WERI-Rb-1 (cell line): ENCODE results near the gene AATK.
A peak's percentile ranks its signal among the peaks of the same experiment; 100 is the strongest.

Experiments used
- DNase-seq: peaks from one replicate; pipeline ENCODE4 v3.0.0-alpha.2; 2020
- H3K27ac ChIP-seq: fragments of 250-450 bp; sonication (Bioruptor Pico); 2 replicates; pipeline ENCODE4 v1.5.1; 2020; ENCODE audit warnings: mild to moderate bottlenecking, moderate library complexity
- H3K27me3 ChIP-seq: fragments of 250-450 bp; sonication (Bioruptor Pico); 2 replicates; pipeline ENCODE4 v1.5.1; 2021; ENCODE audit warnings: mild to moderate bottlenecking, low read depth, moderate library complexity; ENCODE audit not compliant: insufficient read depth, severe bottlenecking
- H3K36me3 ChIP-seq: fragments of 250-450 bp; sonication (Bioruptor Pico); 2 replicates; pipeline ENCODE4 v1.5.1; 2020; ENCODE audit warnings: mild to moderate bottlenecking, moderate library complexity
- H3K4me3 ChIP-seq: 2 replicates; pipeline ENCODE4 v1.5.1; 2011; ENCODE audit warnings: low read depth, mild to moderate bottlenecking, control low read depth, low read length
- H3K9me3 ChIP-seq: fragments of 250-450 bp; sonication (Bioruptor Pico); 2 replicates; pipeline ENCODE4 v1.5.1; 2021; ENCODE audit warnings: mild to moderate bottlenecking, moderate library complexity; ENCODE audit not compliant: severe bottlenecking
- CTCF ChIP-seq: IDR thresholded peaks from 2 replicates; pipeline ENCODE4 v1.5.1; 2011; ENCODE audit warnings: low read depth, mild to moderate bottlenecking, control low read depth, inconsistent platforms, low read length

The AATK gene

DNA sequence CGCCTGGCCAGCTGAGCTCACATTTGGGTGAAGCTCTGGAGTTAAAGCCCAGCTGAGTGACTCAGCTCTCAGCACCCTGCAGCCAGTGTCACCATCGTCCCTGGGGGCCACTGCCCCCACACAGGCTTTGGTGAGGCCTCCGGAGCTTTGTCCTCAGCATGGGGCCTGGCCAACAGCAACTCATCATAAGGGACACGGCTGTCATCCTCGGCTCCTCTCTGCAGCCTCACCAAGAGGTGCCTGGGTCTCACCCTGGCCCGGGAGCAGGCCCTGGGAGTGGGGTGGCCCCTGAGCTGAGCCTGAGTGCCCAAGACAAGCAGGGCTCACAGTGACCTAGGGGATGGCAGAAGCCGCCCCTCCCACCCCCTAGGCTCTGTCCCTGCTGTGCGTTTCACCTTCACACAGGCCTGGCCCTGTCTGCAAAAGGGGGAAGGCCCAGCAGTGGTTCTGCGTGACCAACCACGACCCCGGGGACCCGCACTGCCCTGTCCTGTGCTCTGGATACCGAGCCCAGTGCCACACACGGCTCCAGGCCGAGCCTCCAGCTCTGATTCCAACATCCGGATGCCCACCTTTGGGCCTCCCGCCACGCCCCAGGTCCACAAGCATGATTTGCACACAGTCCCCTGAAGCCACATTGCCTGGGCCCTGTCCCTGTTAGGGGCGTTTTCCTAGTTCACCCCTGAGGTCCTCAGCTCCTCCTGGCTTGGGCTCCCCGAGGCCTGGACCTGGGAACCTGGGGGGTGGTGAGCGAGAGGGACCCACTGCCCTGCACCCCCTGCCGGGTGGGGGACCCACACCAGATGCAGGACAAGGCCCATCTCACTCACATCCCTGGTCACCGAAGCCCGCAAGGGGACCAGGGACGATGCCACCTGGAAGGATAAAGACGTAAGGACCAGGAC lies 21.8 kb upstream of the AATK start:
- Histone ChIP-seq H3K27ac (peak overlapping the region; percentile 1; the same call in 1 of the 2 replicates), H3K36me3 (peaks cover 56% of the 10 kb centered on the region), H3K4me3 (no peak overlapping the region), H3K9me3 (peaks cover 5% of the 10 kb centered on the region), H3K27me3 (no peaks in the 10 kb centered on the region)
- no peak for TF ChIP-seq CTCF
- DNase-seq, result no peak

DNA sequence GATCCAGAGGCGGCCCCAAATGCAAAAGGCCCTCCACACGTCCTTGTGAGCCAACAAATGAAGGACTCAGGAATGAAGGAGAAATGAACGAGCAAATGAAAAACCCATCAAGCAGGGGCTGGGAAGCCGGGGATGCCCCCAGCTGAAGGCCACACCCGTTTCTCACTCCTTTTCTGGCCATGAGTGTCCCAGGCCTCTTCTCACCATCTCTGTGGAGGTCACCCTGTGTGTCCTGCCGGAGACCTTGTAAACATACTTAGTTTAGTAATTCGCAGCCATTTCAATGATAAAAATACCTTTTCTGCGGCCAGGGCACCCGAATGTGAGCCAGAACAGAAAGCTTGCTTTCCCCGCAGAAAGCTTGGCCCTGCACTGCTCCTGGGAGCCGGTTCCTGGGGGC lies 21.1 kb upstream of the AATK start:
- TF ChIP-seq CTCF, result no peak
- DNase-seq, result no peak
- Histone ChIP-seq H3K9me3 (peaks cover 5% of the 10 kb centered on the region), H3K27ac (peak overlapping the region; percentile 1; the same call in 1 of the 2 replicates), H3K4me3 (no peak overlapping the region), H3K36me3 (peaks cover 51% of the 10 kb centered on the region), H3K27me3 (no peaks in the 10 kb centered on the region)

- TF ChIP-seq CTCF, result no peak
- peaks cover 5% of the 10 kb centered on the region for H3K9me3 ChIP-seq
- no peak for DNase-seq
- H3K36me3 ChIP-seq, result peaks cover 42% of the 10 kb centered on the region
- no peak overlapping the region for H3K4me3 ChIP-seq
- no peak overlapping the region for H3K27ac ChIP-seq
- H3K27me3 ChIP-seq, result no peaks in the 10 kb centered on the region
Measured at GRCh38 chr17:81186203-81186602, 20.2 kb upstream of the AATK start.

- H3K4me3 ChIP-seq, result no peak overlapping the region
- no peak for TF ChIP-seq CTCF
- H3K36me3 ChIP-seq, result peaks cover 26% of the 10 kb centered on the region
- H3K9me3 ChIP-seq, result peaks cover 5% of the 10 kb centered on the region
- peak overlapping the region; percentile 7 for H3K27ac ChIP-seq
- DNase-seq, result peak; percentile 91
- no peaks in the 10 kb centered on the region for H3K27me3 ChIP-seq
Measured at GRCh38 chr17:81184555-81184954, 18.5 kb upstream of the AATK start.

DNA sequence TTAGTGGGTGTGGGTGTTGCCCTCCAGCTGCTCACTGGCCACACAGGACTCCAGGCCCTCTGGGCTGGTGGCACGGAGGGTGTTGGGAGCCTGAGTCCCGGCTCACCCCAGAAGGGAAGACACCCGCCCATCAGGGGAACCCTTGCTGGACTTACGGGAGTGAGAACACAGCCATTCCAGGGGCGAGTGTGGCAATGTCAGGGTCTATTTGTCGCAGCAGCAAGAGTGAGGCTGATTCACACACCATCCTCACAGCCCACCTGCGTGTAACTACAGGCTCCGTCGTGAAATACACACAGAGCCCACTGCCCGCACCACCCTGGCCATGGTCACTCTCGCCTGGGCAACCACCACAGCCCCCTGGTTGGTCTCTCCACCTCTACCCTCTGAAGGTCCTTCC lies 17.8 kb upstream of the AATK start:
- Histone ChIP-seq H3K4me3 (no peak overlapping the region), H3K27ac (peak overlapping the region; percentile 7; the same call in 1 of the 2 replicates), H3K27me3 (no peaks in the 10 kb centered on the region), H3K36me3 (peaks cover 18% of the 10 kb centered on the region), H3K9me3 (peaks cover 5% of the 10 kb centered on the region)
- no peak for TF ChIP-seq CTCF
- no peak for DNase-seq
